HCT116 (cell line): ENCODE data around the gene ADAM21. TPM values are rescaled to one million over a fixed set of nuclear protein-coding genes. Genes with fewer than 3 reads are reported as not detected.
A peak's percentile ranks its signal among the peaks of the same experiment; 100 is the strongest.

ENCODE experiments used
- ATAC-seq: fragments of 200-7000 bp; cut with Tn5 transposase; 2 replicates; pipeline ENCODE4 v1.9.1; 2020; ENCODE audit warnings: mild to moderate bottlenecking, moderate library complexity
- BruUV-seq: library from RNA; stranded (reverse); fragments of 400-500 nt; replicated peaks from 2 replicates; lab custom pipeline; 2021; lab: Mats Ljungman, UMichigan
- CTCF ChIA-PET: fragments of 300-600 bp; sonication (Branson Sonifier 250); formaldehyde crosslinking; loops from one replicate; lab custom pipeline; 2021; ENCODE audit warnings: antibody characterized with exemption; lab: Charles Lee
- POLR2A ChIA-PET: fragments of 300-600, 350-600 bp; sonication (Branson Sonifier 250); formaldehyde crosslinking; loops from one replicate; lab custom pipeline; 2021; ENCODE audit warnings: antibody characterized with exemption; lab: Charles Lee
- RAD21 ChIA-PET, 2 experiments: fragments of 300-600 bp; sonication (Branson Sonifier 250); formaldehyde crosslinking; loops; one replicate each; lab custom pipeline; 2023; ENCODE audit warnings: low total read pairs in 2 of 2; ENCODE audit not compliant: uncharacterized antibody in 2 of 2, unreplicated experiment in 2 of 2, low non-redundant PET in 1 of 2; lab: Charles Lee
- DNase-seq: peaks from one replicate; pipeline ENCODE4 v3.0.0-alpha.2; 2010; ENCODE audit warnings: low read depth, low spot score
- H2AFZ ChIP-seq: fragments of 200-600 bp; shearing (Covaris generic), sonication (generic); 2 replicates; pipeline ENCODE4 v1.6.1; 2017; ENCODE audit warnings: low read depth, mixed run types, mixed read lengths, antibody characterized with exemption, low read length; ENCODE audit not compliant: poor library complexity, severe bottlenecking
- H3K27ac ChIP-seq: 2 replicates; pipeline ENCODE4 v1.5.1; 2012; ENCODE audit warnings: low read depth, low read length
- H3K27me3 ChIP-seq: fragments of 200-600 bp; sonication (generic); 2 replicates; pipeline ENCODE4 v1.6.1; 2016; ENCODE audit warnings: mixed run types, low read length, mixed read lengths; ENCODE audit not compliant: insufficient read depth
- H3K36me3 ChIP-seq, 2 experiments: fragments of 200-500 bp in 1 of 2; fragments of 200-600 bp in 1 of 2; sonication (Bioruptor generic) in 1 of 2; sonication (generic) in 1 of 2; 2 replicates each; pipeline versions ENCODE4 v1.5.1 to v1.6.1; 2014 to 2016; ENCODE audit warnings: low read length in 2 of 2, inconsistent platforms in 1 of 2, mixed read lengths in 1 of 2, mixed run types in 1 of 2; ENCODE audit not compliant: insufficient read depth in 2 of 2, control insufficient read depth in 1 of 2
- H3K4me1 ChIP-seq, 2 experiments: fragments of 200-600 bp in 1 of 2; sonication (generic) in 1 of 2; 2 replicates each; pipeline versions ENCODE4 v1.5.1 to v1.6.1; 2012 to 2017; ENCODE audit warnings: low read length in 2 of 2, inconsistent platforms in 1 of 2, mild to moderate bottlenecking in 1 of 2, mixed read lengths in 1 of 2, mixed run types in 1 of 2, moderate library complexity in 1 of 2; ENCODE audit not compliant: insufficient read depth in 2 of 2, control insufficient read depth in 1 of 2
- H3K4me2 ChIP-seq: fragments of 200-600 bp; sonication (generic); 2 replicates; pipeline ENCODE4 v1.6.1; 2017; ENCODE audit warnings: mixed run types, low read length, mixed read lengths
- H3K4me3 ChIP-seq, 2 experiments: fragments of 200-600 bp in 1 of 2; sonication (generic) in 1 of 2; replicated peaks in 1 of 2; 2 replicates each; pipeline ENCODE4 v1.5.1; 2011 to 2016; ENCODE audit warnings: low read length in 2 of 2, control low read depth in 1 of 2, low read depth in 1 of 2, mild to moderate bottlenecking in 1 of 2, mixed read lengths in 1 of 2, mixed run types in 1 of 2
- H3K79me2 ChIP-seq: fragments of 200-600 bp; sonication (generic); 2 replicates; pipeline ENCODE4 v1.6.1; 2017; ENCODE audit warnings: mild to moderate bottlenecking, mixed run types, low read length, moderate library complexity, mixed read lengths; ENCODE audit not compliant: insufficient read depth
- H3K9ac ChIP-seq: fragments of 200-600 bp; sonication (generic); 2 replicates; pipeline ENCODE4 v1.6.1; 2016; ENCODE audit warnings: low read length, mixed read lengths
- H3K9me2 ChIP-seq: fragments of 200-600 bp; sonication (generic), shearing (Covaris generic); 2 replicates; pipeline ENCODE4 v1.6.1; 2017; ENCODE audit warnings: mixed run types, mild to moderate bottlenecking, moderate library complexity; ENCODE audit not compliant: insufficient read depth
- H3K9me3 ChIP-seq, 2 experiments: fragments of 200-500 bp in 1 of 2; fragments of 200-600 bp in 1 of 2; sonication (Bioruptor generic) in 1 of 2; sonication (generic) in 1 of 2; 2 replicates each; pipeline ENCODE4 v1.6.1; 2014 to 2017; ENCODE audit warnings: low read length in 2 of 2, mixed read lengths in 2 of 2, inconsistent platforms in 1 of 2, low read depth in 1 of 2, mild to moderate bottlenecking in 1 of 2, mixed run types in 1 of 2, moderate library complexity in 1 of 2; ENCODE audit not compliant: control insufficient read depth in 1 of 2, insufficient read depth in 1 of 2
- H4K20me1 ChIP-seq: fragments of 200-600 bp; sonication (generic), shearing (Covaris generic); 2 replicates; pipeline ENCODE4 v1.6.1; 2017; ENCODE audit warnings: mixed run types, mild to moderate bottlenecking, moderate library complexity; ENCODE audit not compliant: insufficient read depth
- ATF3 ChIP-seq: IDR thresholded peaks from 2 replicates; pipeline ENCODE4 v1.6.1; 2012
- CBX3 ChIP-seq: IDR thresholded peaks from 2 replicates; pipeline ENCODE4 v1.6.1; 2012; ENCODE audit warnings: low read depth
- CEBPB ChIP-seq: IDR thresholded peaks from 2 replicates; pipeline ENCODE4 v1.6.1; 2012; ENCODE audit warnings: low read depth
- EGR1 ChIP-seq: IDR thresholded peaks from 2 replicates; pipeline ENCODE4 v1.6.1; 2012; ENCODE audit warnings: low read depth
- ELF1 ChIP-seq: IDR thresholded peaks from 2 replicates; pipeline ENCODE4 v1.6.1; 2012; ENCODE audit warnings: low read depth, borderline replicate concordance
- EZH2 ChIP-seq: fragments of 200-600 bp; sonication (generic); IDR thresholded peaks from 2 replicates; pipeline ENCODE4 v1.6.1; 2017; ENCODE audit warnings: antibody characterized with exemption, mixed run types
- EZH2phosphoT487 ChIP-seq: fragments of 200-600 bp; IDR thresholded peaks from 2 replicates; pipeline ENCODE4 v1.6.1; 2018; ENCODE audit warnings: antibody characterized with exemption, borderline replicate concordance
- FOSL1 ChIP-seq: IDR thresholded peaks from 2 replicates; pipeline ENCODE4 v1.6.1; 2012; ENCODE audit warnings: low read depth
- JUND ChIP-seq: IDR thresholded peaks from 2 replicates; pipeline ENCODE4 v1.6.1; 2012
- MAX ChIP-seq: IDR thresholded peaks from 2 replicates; pipeline ENCODE4 v1.6.1; 2012
- POLR2A ChIP-seq: IDR thresholded peaks from 2 replicates; pipeline ENCODE4 v1.7.0; 2011; ENCODE audit warnings: borderline replicate concordance; ENCODE audit not compliant: insufficient read depth, insufficient read length; ENCODE audit errors: extremely low read depth
- POLR2AphosphoS5 ChIP-seq: IDR thresholded peaks from 2 replicates; pipeline ENCODE4 v1.6.1; 2011; ENCODE audit warnings: mild to moderate bottlenecking, low read depth, low read length, moderate library complexity
- SIN3A ChIP-seq: IDR thresholded peaks from 2 replicates; pipeline ENCODE4 v1.6.1; 2012; ENCODE audit warnings: low read depth
- SP1 ChIP-seq: IDR thresholded peaks from 2 replicates; pipeline ENCODE4 v1.6.1; 2012; ENCODE audit warnings: low read depth
- SRF ChIP-seq: IDR thresholded peaks from 2 replicates; pipeline ENCODE4 v1.6.1; 2012; ENCODE audit warnings: low read depth
- YY1 ChIP-seq: IDR thresholded peaks from 2 replicates; pipeline ENCODE4 v1.6.1; 2011; ENCODE audit warnings: low read length, low read depth, moderate library complexity, mild to moderate bottlenecking; ENCODE audit not compliant: insufficient replicate concordance; ENCODE audit errors: extremely low read depth
- ZBTB33 ChIP-seq: IDR thresholded peaks from 2 replicates; pipeline ENCODE4 v1.6.1; 2011; ENCODE audit warnings: mild to moderate bottlenecking, low read length, moderate library complexity; ENCODE audit not compliant: insufficient replicate concordance; ENCODE audit errors: extremely low read depth
- ZFX ChIP-seq: fragments of 450-650 bp; IDR thresholded peaks from 2 replicates; pipeline ENCODE4 v1.6.1; 2017
- ZNF274 ChIP-seq: fragments of 200-500 bp; sonication (Bioruptor generic); IDR thresholded peaks from 2 replicates; pipeline ENCODE4 v1.6.1; 2014; ENCODE audit warnings: mild to moderate bottlenecking, low read depth, low read length, inconsistent platforms
- intact Hi-C: fragments of 100-400 bp; cut with micrococcal nuclease; formaldehyde crosslinking; loops from 2 replicates; pipeline ENCODE4 v1.10.0; 2022
- total RNA-seq: library from RNA; stranded (reverse); gene quantifications from one replicate; pipeline ENCODE4 v1.2.1, GENCODE V29; 2021; ENCODE audit not compliant: unreplicated experiment
- TF ChIP-seq, protein P1 (sequence below), 3 experiments: fragments of 200-600 bp in 1 of 3; sonication (generic) in 1 of 3; IDR thresholded peaks in 2 of 3; conservative IDR thresholded peaks in 1 of 3; 2 replicates each; pipeline ENCODE4 v1.5.1; 2012 to 2017; ENCODE audit warnings: low read depth in 2 of 3, low read length in 2 of 3, antibody characterized with exemption in 1 of 3, borderline replicate concordance in 1 of 3, control low read depth in 1 of 3, mild to moderate bottlenecking in 1 of 3, mixed read lengths in 1 of 3, mixed run types in 1 of 3, moderate library complexity in 1 of 3; ENCODE audit not compliant: insufficient read depth in 1 of 3

ADAM21 gene
- total RNA-seq, 1 experiment from 2014 or later, result 0.98 TPM

DNA sequence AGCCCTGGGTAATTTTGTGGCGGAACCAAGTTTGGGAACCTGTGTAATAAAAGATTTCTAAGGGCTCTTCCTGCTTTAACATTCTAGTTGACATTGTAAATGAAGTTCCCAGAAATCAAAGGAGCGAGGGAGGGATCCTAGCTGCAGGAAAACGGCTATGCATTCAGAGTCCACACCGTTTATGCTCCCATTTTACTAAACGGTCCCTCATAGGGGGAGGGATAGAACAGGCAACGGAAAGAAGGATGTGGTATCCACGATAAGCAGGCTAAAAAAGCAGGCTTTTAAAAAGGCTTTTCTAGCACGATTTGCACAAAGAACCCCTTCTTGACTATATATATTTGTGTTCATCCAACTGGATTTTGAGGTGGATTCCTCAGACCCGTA lies 35.6 kb upstream of the ADAM21 start:
- peaks cover 45% of the 10 kb centered on the region for H3K79me2 ChIP-seq
- TSS peak; percentile 63 for BruUV-seq
- no peaks in the 10 kb centered on the region for H4K20me1 ChIP-seq
- RAD21 ChIA-PET, result no interaction called here
- no peak overlapping the region for H2AFZ ChIP-seq
- H3K36me3 ChIP-seq, result no peaks in the 10 kb centered on the region
- no peak for TF ChIP-seq CBX3
- no peak for TF ChIP-seq YY1
- no peak for TF ChIP-seq ATF3
- no peak for TF ChIP-seq SIN3A
- no peak for TF ChIP-seq JUND
- TF ChIP-seq SRF, result no peak
- no peak for TF ChIP-seq POLR2A
- TF ChIP-seq ELF1, result no peak
- TF ChIP-seq FOSL1, result no peak
- no peak for TF ChIP-seq SP1
- TF ChIP-seq POLR2AphosphoS5, result no peak
- TF ChIP-seq ZBTB33, result no peak
- no peak for TF ChIP-seq EZH2
- TF ChIP-seq MAX, result no peak
- TF ChIP-seq EGR1, result no peak
- no peak for TF ChIP-seq ZFX
- no peak for TF ChIP-seq CEBPB
- TF ChIP-seq ZNF274, result no peak
- TF ChIP-seq, protein P1, sequence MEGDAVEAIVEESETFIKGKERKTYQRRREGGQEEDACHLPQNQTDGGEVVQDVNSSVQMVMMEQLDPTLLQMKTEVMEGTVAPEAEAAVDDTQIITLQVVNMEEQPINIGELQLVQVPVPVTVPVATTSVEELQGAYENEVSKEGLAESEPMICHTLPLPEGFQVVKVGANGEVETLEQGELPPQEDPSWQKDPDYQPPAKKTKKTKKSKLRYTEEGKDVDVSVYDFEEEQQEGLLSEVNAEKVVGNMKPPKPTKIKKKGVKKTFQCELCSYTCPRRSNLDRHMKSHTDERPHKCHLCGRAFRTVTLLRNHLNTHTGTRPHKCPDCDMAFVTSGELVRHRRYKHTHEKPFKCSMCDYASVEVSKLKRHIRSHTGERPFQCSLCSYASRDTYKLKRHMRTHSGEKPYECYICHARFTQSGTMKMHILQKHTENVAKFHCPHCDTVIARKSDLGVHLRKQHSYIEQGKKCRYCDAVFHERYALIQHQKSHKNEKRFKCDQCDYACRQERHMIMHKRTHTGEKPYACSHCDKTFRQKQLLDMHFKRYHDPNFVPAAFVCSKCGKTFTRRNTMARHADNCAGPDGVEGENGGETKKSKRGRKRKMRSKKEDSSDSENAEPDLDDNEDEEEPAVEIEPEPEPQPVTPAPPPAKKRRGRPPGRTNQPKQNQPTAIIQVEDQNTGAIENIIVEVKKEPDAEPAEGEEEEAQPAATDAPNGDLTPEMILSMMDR (IDR thresholded peaks at IDR 0.05 in 2 of 3, conservative IDR thresholded peaks at IDR 0.05 in 1 of 3; ENCODE audit: borderline replicate concordance in 1 of 3, insufficient read depth in 1 of 3, low read depth in 2 of 3, low read length in 2 of 3), result no peak
- TF ChIP-seq EZH2phosphoT487, result no peak
- H3K4me1 ChIP-seq, result peaks cover 5 to 13% of the 10 kb centered on the region in 2 experiments; a peak in 3 of 4 replicates
- no peaks in the 10 kb centered on the region for H3K27me3 ChIP-seq
- no peaks in the 10 kb centered on the region for H3K9me2 ChIP-seq
- H3K9ac ChIP-seq, result peak overlapping the region; percentile 68
- H3K27ac ChIP-seq, result peak overlapping the region; percentile 46
- DNase-seq (no peak), ATAC-seq (peak; percentile 48)
- POLR2A ChIA-PET, result no interaction called here
- CTCF ChIA-PET, result no interaction called here
- peak overlapping the region; percentile 75 for H3K4me2 ChIP-seq
- H3K9me3 ChIP-seq, result no peaks in the 10 kb centered on the region
- H3K4me3 ChIP-seq, result peak overlapping the region; percentile 81 to 91
- intact Hi-C loops, result no loop called here
